H9 (cell line): ENCODE results near the gene ABCC3. TPM values are rescaled to one million over a fixed set of nuclear protein-coding genes. Genes with fewer than 3 reads are reported as not detected.

Experiments
- DNase-seq: peaks from one replicate; pipeline ENCODE4 v3.0.0-alpha.2; 2017
- H2AFZ ChIP-seq: one replicate; pipeline ENCODE4 v1.6.1; 2013; ENCODE audit warnings: mild to moderate bottlenecking, low read length, control low read depth, moderate library complexity
- H2AK5ac ChIP-seq: 2 replicates; pipeline ENCODE4 v1.6.1; 2013; ENCODE audit warnings: low read length, control low read depth, mixed read lengths; ENCODE audit not compliant: insufficient read length
- H2BK120ac ChIP-seq: one replicate; pipeline ENCODE4 v1.6.1; 2013; ENCODE audit warnings: low read depth, mild to moderate bottlenecking, low read length, control low read depth, inconsistent platforms; ENCODE audit not compliant: poor library complexity, severe bottlenecking
- H2BK12ac ChIP-seq: 2 replicates; pipeline ENCODE4 v1.6.1; 2013; ENCODE audit warnings: low read length, control low read depth, mixed read lengths, low read depth; ENCODE audit not compliant: insufficient read length
- H2BK15ac ChIP-seq: 2 replicates; pipeline ENCODE4 v1.6.1; 2013; ENCODE audit warnings: low read depth, low read length, control low read depth
- H2BK20ac ChIP-seq: one replicate; pipeline ENCODE4 v1.6.1; 2013; ENCODE audit warnings: low read depth, mild to moderate bottlenecking, low read length, control low read depth, inconsistent platforms; ENCODE audit not compliant: poor library complexity, severe bottlenecking
- H2BK5ac ChIP-seq: 2 replicates; pipeline ENCODE4 v1.6.1; 2013; ENCODE audit warnings: low read length, control low read depth, mixed read lengths; ENCODE audit not compliant: insufficient read length
- H3K14ac ChIP-seq: 2 replicates; pipeline ENCODE4 v1.6.1; 2013; ENCODE audit warnings: low read length, control low read depth; ENCODE audit not compliant: insufficient read depth
- H3K18ac ChIP-seq: 2 replicates; pipeline ENCODE4 v1.6.1; 2013; ENCODE audit warnings: low read depth, mild to moderate bottlenecking, mixed read lengths, low read length, control low read depth; ENCODE audit not compliant: insufficient read length
- H3K23ac ChIP-seq: 2 replicates; pipeline ENCODE4 v1.6.1; 2013; ENCODE audit warnings: low read length, control low read depth, mixed read lengths, low read depth; ENCODE audit not compliant: insufficient read length
- H3K23me2 ChIP-seq: 2 replicates; pipeline ENCODE4 v1.6.1; 2013; ENCODE audit warnings: low read depth, mild to moderate bottlenecking, mixed read lengths, low read length, control low read depth; ENCODE audit not compliant: insufficient read length, poor library complexity, severe bottlenecking
- H3K27ac ChIP-seq: 2 replicates; pipeline ENCODE4 v1.5.1; 2013; ENCODE audit warnings: low read length, control low read depth, mixed read lengths, low read depth; ENCODE audit not compliant: insufficient read length
- H3K27me3 ChIP-seq: 2 replicates; pipeline ENCODE4 v1.6.1; 2013; ENCODE audit warnings: low read length, control low read depth, inconsistent platforms; ENCODE audit not compliant: insufficient read depth
- H3K4ac ChIP-seq: 2 replicates; pipeline ENCODE4 v1.6.1; 2013; ENCODE audit warnings: low read depth, mild to moderate bottlenecking, control low read depth, inconsistent platforms, low read length, moderate library complexity
- H3K4me1 ChIP-seq: 2 replicates; pipeline ENCODE4 v1.6.1; 2013; ENCODE audit warnings: low read length, control low read depth, inconsistent platforms; ENCODE audit not compliant: insufficient read depth
- H3K4me2 ChIP-seq: 2 replicates; pipeline ENCODE4 v1.6.1; 2013; ENCODE audit warnings: low read length, control low read depth, mixed read lengths; ENCODE audit not compliant: insufficient read length, insufficient read depth
- H3K56ac ChIP-seq: 2 replicates; pipeline ENCODE4 v1.6.1; 2013; ENCODE audit warnings: low read depth, mild to moderate bottlenecking, mixed read lengths, low read length, control low read depth; ENCODE audit not compliant: insufficient read length
- H3K79me1 ChIP-seq: 2 replicates; pipeline ENCODE4 v1.6.1; 2013; ENCODE audit warnings: low read depth, mild to moderate bottlenecking, moderate library complexity, low read length, control low read depth, inconsistent platforms; ENCODE audit not compliant: insufficient read depth, poor library complexity, severe bottlenecking
- H3K79me2 ChIP-seq: 2 replicates; pipeline ENCODE4 v1.6.1; 2013; ENCODE audit warnings: low read length, control low read depth, inconsistent platforms; ENCODE audit not compliant: insufficient read depth
- H3K9ac ChIP-seq: 2 replicates; pipeline ENCODE4 v1.6.1; 2013; ENCODE audit warnings: low read length, control low read depth, mixed read lengths; ENCODE audit not compliant: insufficient read length; ENCODE audit errors: extremely low read depth
- H3K9me3 ChIP-seq: one replicate; pipeline ENCODE4 v1.6.1; 2013; ENCODE audit warnings: low read depth, low read length, inconsistent platforms; ENCODE audit not compliant: control insufficient read depth
- H3T11ph ChIP-seq: one replicate; pipeline ENCODE4 v1.6.1; 2013; ENCODE audit warnings: mild to moderate bottlenecking, low read length, control low read depth, inconsistent platforms
- H4K20me1 ChIP-seq: one replicate; pipeline ENCODE4 v1.6.1; 2013; ENCODE audit not compliant: control insufficient read depth, insufficient read length, insufficient read depth
- H4K5ac ChIP-seq: 2 replicates; pipeline ENCODE4 v1.6.1; 2013; ENCODE audit warnings: low read depth, mild to moderate bottlenecking, mixed read lengths, low read length, control low read depth; ENCODE audit not compliant: insufficient read length
- H4K8ac ChIP-seq: replicated peaks from 2 replicates; pipeline ENCODE4 v1.6.1; 2013; ENCODE audit warnings: low read length, control low read depth, mixed read lengths, low read depth; ENCODE audit not compliant: insufficient read length
- H4K91ac ChIP-seq: 2 replicates; pipeline ENCODE4 v1.6.1; 2013; ENCODE audit warnings: low read depth, mild to moderate bottlenecking, moderate library complexity, mixed read lengths, low read length, control low read depth; ENCODE audit not compliant: insufficient read length
- H3K27ac Mint-ChIP-seq, 3 experiments: 2 replicates in 2 of 3; 3 replicates in 1 of 3; pipeline ENCODE4 v1.8.0; 2020 to 2021; ENCODE audit warnings: mixed read lengths in 3 of 3, mild to moderate bottlenecking in 1 of 3, moderate library complexity in 1 of 3
- H3K27me3 Mint-ChIP-seq: 2 replicates; pipeline ENCODE4 v1.8.0; 2021; ENCODE audit warnings: low read depth, mild to moderate bottlenecking, moderate library complexity, mixed read lengths
- H3K36me3 Mint-ChIP-seq, 3 experiments: 2 replicates in 2 of 3; 3 replicates in 1 of 3; pipeline ENCODE4 v1.8.0; 2020 to 2021; ENCODE audit warnings: low read depth in 3 of 3, mixed read lengths in 3 of 3; ENCODE audit not compliant: insufficient read depth in 1 of 3
- H3K4me1 Mint-ChIP-seq, 2 experiments: 2 replicates each; pipeline ENCODE4 v1.8.0; 2020; ENCODE audit warnings: mixed read lengths in 2 of 2
- H3K4me3 Mint-ChIP-seq, 2 experiments: 2 replicates in 1 of 2; 3 replicates in 1 of 2; pipeline ENCODE4 v1.8.0; 2020 to 2021; ENCODE audit warnings: mild to moderate bottlenecking in 2 of 2, mixed read lengths in 2 of 2, moderate library complexity in 1 of 2
- H3K9me3 Mint-ChIP-seq, 2 experiments: 2 replicates in 1 of 2; 3 replicates in 1 of 2; pipeline ENCODE4 v1.8.0; 2020; ENCODE audit warnings: mild to moderate bottlenecking in 2 of 2, mixed read lengths in 2 of 2, moderate library complexity in 1 of 2
- WGBS: extraction: QIAGEN DNeasy Blood & Tissue Kit; methylation state at CpG from one replicate; pipeline ENCODE4 v1.1.7; 2013; ENCODE audit warnings: missing lambda C conversion rate, low lambda C conversion rate, mixed read lengths; ENCODE audit not compliant: insufficient read length; ENCODE audit errors: extremely low coverage; 5-methylcytosine and 5-hydroxymethylcytosine counted together
- total RNA-seq: library from RNA; stranded (reverse); gene quantifications from 2 replicates; pipeline ENCODE4 v1.2.1, GENCODE V29; 2021
- TF ChIP-seq, protein P1 (sequence below): fragments of 200-600 bp; sonication (generic); conservative IDR thresholded peaks from 3 replicates; pipeline ENCODE4 v1.8.0; 2021; ENCODE audit warnings: antibody characterized with exemption, mild to moderate bottlenecking

The ABCC3 gene
- total RNA-seq, 1 experiment from 2014 or later = 0.31 TPM

DNA sequence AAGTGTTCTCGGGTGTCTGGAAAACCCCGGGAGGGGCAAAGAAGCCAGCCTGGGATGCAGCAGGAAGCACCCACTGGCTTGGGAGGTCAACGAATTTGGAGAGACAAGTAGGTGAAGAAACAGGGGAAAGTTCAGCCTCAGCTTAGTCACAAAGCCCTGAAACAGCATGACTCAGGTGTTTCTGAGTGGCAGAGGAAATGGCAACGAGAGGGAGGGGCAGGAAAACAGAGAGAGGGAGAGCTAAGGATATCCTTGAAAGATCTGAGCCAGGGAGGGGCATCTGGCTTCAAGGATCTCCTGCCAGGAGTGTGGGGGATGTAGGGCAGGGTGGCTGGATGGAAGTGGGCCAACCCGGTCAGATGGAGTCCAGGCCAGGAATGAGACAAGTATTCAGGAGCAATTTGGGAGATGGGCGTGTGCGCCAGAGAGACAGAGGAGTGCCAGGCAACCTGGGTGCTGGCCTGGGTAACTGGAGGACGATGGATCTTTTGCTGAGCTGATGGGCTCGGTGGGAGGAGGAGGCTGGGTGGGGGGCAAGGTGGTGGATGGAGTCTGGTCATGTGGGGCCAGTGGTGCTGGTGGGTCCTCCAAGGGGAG is 27.2 kb downstream of the ABCC3 start:
- Mint-ChIP-seq H3K9me3 (no peaks in the 10 kb centered on the region), H3K36me3 (no peaks in the 10 kb centered on the region; a peak in 1 of 7 replicates), H3K27ac (peak overlapping the region; percentile 46 to 95 (median 59); a peak in 6 of 7 replicates), H3K4me3 (peak overlapping the region in 1 of 2 experiments; percentile 7; a peak in 1 of 5 replicates), H3K27me3 (peaks cover 9% of the 10 kb centered on the region), H3K4me1 (peaks cover 29 to 30% of the 10 kb centered on the region in 2 experiments)
- no peak overlapping the region for H2BK20ac ChIP-seq
- no peak overlapping the region for H3K23ac ChIP-seq
- H2BK120ac ChIP-seq = no peak overlapping the region
- H3T11ph ChIP-seq = no peak overlapping the region
- no peak overlapping the region for H4K91ac ChIP-seq
- H4K20me1 ChIP-seq = no peaks in the 10 kb centered on the region
- H3K4me1 ChIP-seq = peaks cover 6% of the 10 kb centered on the region; the same call in 1 of the 2 replicates
- no peak overlapping the region for H3K27ac ChIP-seq
- peak overlapping the region; percentile 77 for H4K5ac ChIP-seq
- no peaks in the 10 kb centered on the region for H3K79me1 ChIP-seq
- H3K14ac ChIP-seq = no peak overlapping the region
- TF ChIP-seq, protein P1, sequence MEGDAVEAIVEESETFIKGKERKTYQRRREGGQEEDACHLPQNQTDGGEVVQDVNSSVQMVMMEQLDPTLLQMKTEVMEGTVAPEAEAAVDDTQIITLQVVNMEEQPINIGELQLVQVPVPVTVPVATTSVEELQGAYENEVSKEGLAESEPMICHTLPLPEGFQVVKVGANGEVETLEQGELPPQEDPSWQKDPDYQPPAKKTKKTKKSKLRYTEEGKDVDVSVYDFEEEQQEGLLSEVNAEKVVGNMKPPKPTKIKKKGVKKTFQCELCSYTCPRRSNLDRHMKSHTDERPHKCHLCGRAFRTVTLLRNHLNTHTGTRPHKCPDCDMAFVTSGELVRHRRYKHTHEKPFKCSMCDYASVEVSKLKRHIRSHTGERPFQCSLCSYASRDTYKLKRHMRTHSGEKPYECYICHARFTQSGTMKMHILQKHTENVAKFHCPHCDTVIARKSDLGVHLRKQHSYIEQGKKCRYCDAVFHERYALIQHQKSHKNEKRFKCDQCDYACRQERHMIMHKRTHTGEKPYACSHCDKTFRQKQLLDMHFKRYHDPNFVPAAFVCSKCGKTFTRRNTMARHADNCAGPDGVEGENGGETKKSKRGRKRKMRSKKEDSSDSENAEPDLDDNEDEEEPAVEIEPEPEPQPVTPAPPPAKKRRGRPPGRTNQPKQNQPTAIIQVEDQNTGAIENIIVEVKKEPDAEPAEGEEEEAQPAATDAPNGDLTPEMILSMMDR = no peak
- peak; percentile 79 for DNase-seq
- no peak overlapping the region for H4K8ac ChIP-seq
- H3K9me3 ChIP-seq = no peaks in the 10 kb centered on the region
- H2BK5ac ChIP-seq = no peak overlapping the region
- H3K79me2 ChIP-seq = no peaks in the 10 kb centered on the region
- no peak overlapping the region for H3K4ac ChIP-seq
- peak overlapping the region; percentile 32 for H3K18ac ChIP-seq
- H3K56ac ChIP-seq = no peak overlapping the region
- no CpG with 5 or more reads among the region's 9 CpGs for WGBS
- H2BK15ac ChIP-seq = no peak overlapping the region
- no peak overlapping the region for H2AK5ac ChIP-seq
- H2AFZ ChIP-seq = peak overlapping the region; percentile 32
- H3K23me2 ChIP-seq = no peaks in the 10 kb centered on the region
- H3K4me2 ChIP-seq = peak overlapping the region; percentile 8
- H3K9ac ChIP-seq = no peak overlapping the region
- no peak overlapping the region for H2BK12ac ChIP-seq
- H3K27me3 ChIP-seq = no peaks in the 10 kb centered on the region
